ENCODE data around the gene PLBD2.

PLBD2 gene

GRCh38 chr12:113318900-113319628 is 39.3 kb upstream of the PLBD2 start:
- H3K27ac ChIP-seq, result no peak overlapping the region
- TF ChIP-seq CTCF (conservative IDR thresholded peaks at IDR 0.05), result no peak

DNA sequence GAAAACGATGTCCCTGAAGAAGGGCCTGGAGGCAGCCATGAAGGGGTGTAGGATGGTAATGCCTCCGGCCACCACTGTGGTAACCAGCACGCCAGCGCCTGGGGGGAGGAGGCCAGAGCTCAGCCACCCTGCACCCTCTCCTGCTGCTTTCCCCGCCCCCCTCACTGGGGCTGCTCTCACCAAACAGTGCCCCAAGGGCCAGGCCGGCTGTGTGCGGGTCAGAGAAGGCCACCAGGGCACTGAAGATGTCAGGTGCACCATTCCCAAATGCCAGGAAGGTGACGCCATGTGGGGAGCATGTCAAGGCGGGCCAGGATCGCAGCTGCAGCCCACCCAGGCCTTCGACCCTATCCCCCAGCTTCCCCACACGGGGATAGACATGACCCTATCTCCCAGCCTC is 38.0 kb upstream of the PLBD2 start:
- no peak overlapping the region for H3K27ac ChIP-seq
- TF ChIP-seq CTCF (conservative IDR thresholded peaks at IDR 0.05), result no peak

- H3K27ac ChIP-seq, result no peak overlapping the region
- TF ChIP-seq CTCF (conservative IDR thresholded peaks at IDR 0.05), result no peak
Observed at GRCh38 chr12:113322343-113322742, 36.0 kb upstream of the PLBD2 start.

GRCh38 chr12:113325916-113326315 is 32.5 kb upstream of the PLBD2 start:
- no peak for TF ChIP-seq CTCF (conservative IDR thresholded peaks at IDR 0.05)
- H3K27ac ChIP-seq, result no peak overlapping the region

DNA sequence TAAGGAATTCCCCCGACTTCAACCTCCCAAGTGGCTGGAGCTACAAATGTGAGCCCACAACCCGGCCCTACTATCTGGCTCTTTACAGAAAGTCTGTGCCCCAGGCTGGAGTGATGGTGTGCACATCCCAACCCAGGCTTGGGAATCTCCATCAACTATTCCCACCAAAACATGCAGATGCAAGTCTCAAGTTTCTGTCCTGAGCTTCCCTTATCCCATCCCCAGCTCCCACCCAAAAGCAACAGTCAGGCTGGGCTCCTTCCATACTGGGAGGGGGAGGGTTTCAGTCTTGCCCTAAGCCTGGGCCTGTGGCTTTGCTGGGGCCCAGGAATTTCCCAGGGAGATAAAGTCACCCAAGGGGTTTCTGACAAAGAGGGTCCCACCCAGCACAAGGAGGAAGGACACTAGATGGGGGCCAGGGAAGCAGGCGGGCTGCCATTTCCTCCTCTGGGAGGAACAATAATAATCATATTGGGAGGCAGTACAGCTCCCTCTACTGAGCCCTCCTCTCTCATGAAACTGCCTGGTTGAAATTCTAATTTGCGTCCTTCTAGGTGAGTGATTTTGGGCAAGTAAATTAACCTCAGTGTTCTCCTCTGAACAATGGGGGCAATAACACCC is 31.5 kb upstream of the PLBD2 start:
- H3K27ac ChIP-seq, result no peak overlapping the region
- no peak for TF ChIP-seq CTCF (conservative IDR thresholded peaks at IDR 0.05)

DNA sequence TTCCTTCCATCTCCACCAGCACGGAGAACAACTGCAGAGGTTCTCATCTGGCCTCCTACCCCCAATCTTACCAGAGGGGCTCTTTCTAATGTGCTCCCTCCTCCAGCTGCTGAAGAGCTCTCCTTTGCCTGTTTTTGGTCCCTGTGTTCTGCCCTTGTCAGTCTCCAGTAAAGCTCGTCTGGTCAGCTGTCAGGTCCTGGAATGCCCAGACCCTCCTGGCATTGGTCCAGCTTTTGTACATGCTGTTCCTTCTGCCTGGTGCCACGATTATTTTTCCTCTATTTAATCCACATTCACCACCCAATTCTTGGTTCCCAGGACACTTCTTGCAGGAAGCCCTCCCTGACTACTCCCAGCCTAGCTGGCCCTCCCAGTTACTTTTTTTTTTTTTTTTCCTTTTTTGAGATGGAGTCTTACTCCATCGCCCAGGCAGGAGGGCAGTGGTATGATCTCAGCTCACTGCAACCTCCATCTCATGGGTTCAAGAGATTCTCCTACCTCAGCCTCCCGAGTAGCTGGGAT is 30.0 kb upstream of the PLBD2 start:
- no peak for TF ChIP-seq CTCF (conservative IDR thresholded peaks at IDR 0.05)
- no peak overlapping the region for H3K27ac ChIP-seq

- H3K27ac ChIP-seq, result no peak overlapping the region
- no peak for TF ChIP-seq CTCF (conservative IDR thresholded peaks at IDR 0.05)
Observed at GRCh38 chr12:113329022-113329790, 29.2 kb upstream of the PLBD2 start.
